Fibroblast of the conjunctiva (primary cell): ENCODE data around the gene IREB2.

Source experiments
- DNase-seq: peaks from one replicate; pipeline ENCODE4 v3.0.0-alpha.2; 2010; ENCODE audit warnings: low read depth

Gene IREB2

GRCh38 chr15:78542647-78543046 lies 104.6 kb downstream of the IREB2 start:
- no peak for DNase-seq

GRCh38 chr15:78550194-78550593 lies 112.2 kb downstream of the IREB2 start:
- no peak for DNase-seq

GRCh38 chr15:78550815-78551214 lies 112.8 kb downstream of the IREB2 start:
- DNase-seq = no peak
